ENCODE measurements around the gene PCDH12. TPM values are rescaled to one million over a fixed set of nuclear protein-coding genes. Genes with fewer than 3 reads are reported as not detected.
A peak's percentile ranks its signal among the peaks of the same experiment; 100 is the strongest.

PCDH12 gene
- total RNA-seq, 1 experiment from 2014 or later = not detected

DNA sequence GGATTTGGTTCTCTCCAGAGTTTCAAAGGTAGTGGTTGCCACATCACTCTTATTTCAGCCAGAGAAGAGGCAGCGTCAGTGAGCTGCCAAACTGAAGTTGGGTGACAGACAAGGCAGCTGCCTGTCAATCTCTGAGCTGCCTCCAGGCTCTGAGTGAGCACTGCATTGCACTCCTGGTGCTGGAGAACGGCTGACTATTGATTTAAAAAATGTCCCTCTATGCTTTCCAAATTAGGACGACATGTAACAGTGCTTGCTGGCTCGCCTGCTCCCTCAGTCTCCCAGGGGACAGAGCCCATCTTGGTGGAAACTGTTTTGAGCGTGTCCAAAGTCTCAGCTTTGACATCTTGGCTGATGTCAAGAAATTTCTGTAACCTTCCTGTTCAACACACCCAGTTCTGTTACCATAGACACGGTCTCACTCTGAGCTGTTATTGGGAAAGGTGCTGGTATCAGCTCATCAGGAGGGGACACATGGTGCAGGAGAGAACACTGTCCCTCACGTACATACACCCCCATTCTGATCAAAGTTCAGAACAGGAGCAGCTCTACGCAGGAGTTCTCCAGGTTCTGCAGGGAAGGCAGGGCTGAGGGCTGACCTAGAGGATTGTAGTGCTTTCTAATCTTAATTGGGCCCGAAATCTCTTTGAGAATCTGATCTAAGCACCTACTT lies 15.7 kb downstream of the PCDH12 start:
- Mint-ChIP-seq H3K4me3 (ENCODE audit: unreplicated experiment) (no peak overlapping the region), H3K27me3 (ENCODE audit: insufficient read depth, unreplicated experiment) (no peaks in the 10 kb centered on the region), H3K9me3 (ENCODE audit: unreplicated experiment) (no peaks in the 10 kb centered on the region), H3K4me1 (ENCODE audit: insufficient read depth, unreplicated experiment) (peaks cover 6% of the 10 kb centered on the region), H3K27ac (ENCODE audit: low read depth, unreplicated experiment) (no peak overlapping the region), H3K36me3 (ENCODE audit: insufficient read depth, unreplicated experiment) (peaks cover 38% of the 10 kb centered on the region)
- TF ChIP-seq, protein P1, sequence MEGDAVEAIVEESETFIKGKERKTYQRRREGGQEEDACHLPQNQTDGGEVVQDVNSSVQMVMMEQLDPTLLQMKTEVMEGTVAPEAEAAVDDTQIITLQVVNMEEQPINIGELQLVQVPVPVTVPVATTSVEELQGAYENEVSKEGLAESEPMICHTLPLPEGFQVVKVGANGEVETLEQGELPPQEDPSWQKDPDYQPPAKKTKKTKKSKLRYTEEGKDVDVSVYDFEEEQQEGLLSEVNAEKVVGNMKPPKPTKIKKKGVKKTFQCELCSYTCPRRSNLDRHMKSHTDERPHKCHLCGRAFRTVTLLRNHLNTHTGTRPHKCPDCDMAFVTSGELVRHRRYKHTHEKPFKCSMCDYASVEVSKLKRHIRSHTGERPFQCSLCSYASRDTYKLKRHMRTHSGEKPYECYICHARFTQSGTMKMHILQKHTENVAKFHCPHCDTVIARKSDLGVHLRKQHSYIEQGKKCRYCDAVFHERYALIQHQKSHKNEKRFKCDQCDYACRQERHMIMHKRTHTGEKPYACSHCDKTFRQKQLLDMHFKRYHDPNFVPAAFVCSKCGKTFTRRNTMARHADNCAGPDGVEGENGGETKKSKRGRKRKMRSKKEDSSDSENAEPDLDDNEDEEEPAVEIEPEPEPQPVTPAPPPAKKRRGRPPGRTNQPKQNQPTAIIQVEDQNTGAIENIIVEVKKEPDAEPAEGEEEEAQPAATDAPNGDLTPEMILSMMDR (IDR thresholded peaks at IDR 0.05; ENCODE audit: unreplicated experiment) = no peak
- intact Hi-C loops (cut with micrococcal nuclease) = no loop called here
- POLR2A ChIA-PET = interaction anchor here (1.4 to 6.8 kb wide), 4 partner anchors 19 to 292 kb away, joined by 3 to 51 read pairs (median 6); partner anchors contain the start of genes DELE1, FCHSD1 and RNF14
- BruUV-seq (replicated peaks) = no TSS peak
- CTCF ChIA-PET = interaction anchor here (0.6 to 12.8 kb wide), 8 partner anchors 16 to 1111 kb away, joined by 3 to 155 read pairs (median 4); partner anchors contain the start of gene PCDH12
- DNase-seq (ENCODE audit: unreplicated experiment) = no peak

DNA sequence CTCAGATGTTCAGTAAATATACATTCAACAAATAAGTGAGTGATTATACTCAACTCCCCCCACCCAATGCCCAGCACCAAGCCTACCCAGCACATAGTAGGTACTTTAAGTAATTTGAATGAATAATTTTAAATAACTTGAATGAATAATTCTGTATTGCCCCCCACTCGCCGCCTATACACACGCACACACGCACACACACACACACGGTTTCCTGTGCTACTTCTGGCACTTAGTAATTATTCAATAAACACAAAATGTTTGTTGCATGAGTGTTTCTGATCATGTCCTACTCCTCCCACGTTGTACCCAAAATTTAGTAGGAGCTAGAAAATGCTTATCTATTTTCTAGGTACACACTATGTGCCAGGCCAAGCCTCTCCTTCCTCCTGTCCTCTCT lies 16.2 kb downstream of the PCDH12 start:
- TF ChIP-seq, protein P1 (IDR thresholded peaks at IDR 0.05; ENCODE audit: unreplicated experiment) = no peak
- POLR2A ChIA-PET = interaction anchor here (1.4 to 6.8 kb wide), 4 partner anchors 19 to 291 kb away, joined by 3 to 51 read pairs (median 6); partner anchors contain the start of genes DELE1, FCHSD1 and RNF14
- intact Hi-C loops (cut with micrococcal nuclease) = no loop called here
- H3K27me3 Mint-ChIP-seq (ENCODE audit: insufficient read depth, unreplicated experiment) = no peaks in the 10 kb centered on the region
- peaks cover 6% of the 10 kb centered on the region for H3K4me1 Mint-ChIP-seq (ENCODE audit: insufficient read depth, unreplicated experiment)
- no peak overlapping the region for H3K27ac Mint-ChIP-seq (ENCODE audit: low read depth, unreplicated experiment)
- H3K4me3 Mint-ChIP-seq (ENCODE audit: unreplicated experiment) = no peak overlapping the region
- peaks cover 44% of the 10 kb centered on the region for H3K36me3 Mint-ChIP-seq (ENCODE audit: insufficient read depth, unreplicated experiment)
- CTCF ChIA-PET = interaction anchor here (0.8 to 12.8 kb wide), 11 partner anchors 7 to 265 kb away, joined by 3 to 155 read pairs (median 4); partner anchors contain the start of genes PCDH12 and RNF14
- no peaks in the 10 kb centered on the region for H3K9me3 Mint-ChIP-seq (ENCODE audit: unreplicated experiment)
- no peak for DNase-seq (ENCODE audit: unreplicated experiment)
- no TSS peak for BruUV-seq (replicated peaks)

DNA sequence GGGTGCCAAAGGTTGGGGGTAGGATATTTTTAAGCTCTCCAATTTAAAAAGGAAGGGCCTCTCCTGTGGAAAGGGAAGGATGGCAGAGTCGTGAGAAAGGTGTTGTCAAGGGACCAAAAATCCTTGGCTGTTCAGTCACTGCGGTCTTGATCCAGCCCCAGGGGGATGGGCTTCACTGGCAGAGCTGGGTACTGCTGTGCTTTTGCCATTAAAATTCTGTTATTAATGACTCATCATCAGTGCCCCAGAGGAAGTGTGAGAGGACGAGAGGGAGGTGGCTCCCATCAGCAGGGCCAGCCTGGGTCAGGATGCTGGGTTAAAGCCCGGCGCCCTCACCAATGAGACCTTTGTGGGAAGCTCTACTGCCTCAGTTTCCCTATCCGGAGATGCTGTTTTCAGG lies 16.7 kb downstream of the PCDH12 start:
- no peaks in the 10 kb centered on the region for H3K9me3 Mint-ChIP-seq (ENCODE audit: unreplicated experiment)
- ChIA-PET CTCF (interaction anchor here (0.6 to 12.8 kb wide), 13 partner anchors 8 to 534 kb away, joined by 3 to 155 read pairs (median 4); partner anchors contain the start of genes PCDH12 and RNF14), POLR2A (interaction anchor here (1.4 to 6.8 kb wide), 3 partner anchors 18 to 291 kb away, joined by 3 to 51 read pairs (median 14); partner anchors contain the start of genes DELE1, FCHSD1 and RNF14)
- TF ChIP-seq, protein P1 (IDR thresholded peaks at IDR 0.05; ENCODE audit: unreplicated experiment) = no peak
- no TSS peak for BruUV-seq (replicated peaks)
- DNase-seq (ENCODE audit: unreplicated experiment) = no peak
- no peak overlapping the region for H3K27ac Mint-ChIP-seq (ENCODE audit: low read depth, unreplicated experiment)
- no peak overlapping the region for H3K4me3 Mint-ChIP-seq (ENCODE audit: unreplicated experiment)
- H3K36me3 Mint-ChIP-seq (ENCODE audit: insufficient read depth, unreplicated experiment) = peaks cover 48% of the 10 kb centered on the region
- intact Hi-C loops (cut with micrococcal nuclease) = no loop called here
- peaks cover 6% of the 10 kb centered on the region for H3K4me1 Mint-ChIP-seq (ENCODE audit: insufficient read depth, unreplicated experiment)
- H3K27me3 Mint-ChIP-seq (ENCODE audit: insufficient read depth, unreplicated experiment) = no peaks in the 10 kb centered on the region

DNA sequence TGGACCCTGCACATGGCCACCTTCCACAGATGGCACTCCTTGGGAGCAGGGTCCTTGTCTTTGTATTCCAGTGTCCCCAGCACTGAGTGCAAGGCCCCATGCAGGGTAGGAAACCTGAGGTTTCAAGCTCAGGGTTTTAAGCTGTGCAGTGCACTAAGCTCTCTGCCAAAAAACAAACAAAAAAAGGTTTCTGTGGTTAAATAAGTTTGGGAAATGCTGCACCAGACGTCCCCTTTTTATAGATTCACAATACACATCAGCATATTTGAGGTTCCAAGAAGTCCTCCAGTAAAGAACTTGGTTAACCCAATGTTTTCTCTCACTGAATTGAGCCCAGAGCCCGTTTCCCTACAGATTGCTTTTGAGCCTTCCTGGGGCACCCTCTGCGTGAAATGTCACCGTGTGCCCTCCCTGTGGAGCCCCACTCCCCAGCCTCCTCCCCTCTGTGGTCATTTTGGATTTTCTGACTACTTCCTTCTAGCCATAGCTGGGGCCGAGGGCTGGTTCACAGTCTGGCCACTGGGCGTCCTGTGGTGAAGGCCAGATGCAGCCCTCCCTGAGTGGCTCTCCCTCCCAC lies 17.2 kb downstream of the PCDH12 start:
- H3K9me3 Mint-ChIP-seq (ENCODE audit: unreplicated experiment) = no peaks in the 10 kb centered on the region
- no peaks in the 10 kb centered on the region for H3K27me3 Mint-ChIP-seq (ENCODE audit: insufficient read depth, unreplicated experiment)
- POLR2A ChIA-PET = interaction anchor here (0.5 to 6.8 kb wide), 6 partner anchors 17 to 290 kb away, joined by 3 to 51 read pairs (median 6); partner anchors contain the start of genes DELE1, FCHSD1, PCDH12 and RNF14
- H3K4me1 Mint-ChIP-seq (ENCODE audit: insufficient read depth, unreplicated experiment) = peaks cover 9% of the 10 kb centered on the region
- CTCF ChIA-PET = interaction anchor here (0.6 to 12.8 kb wide), 11 partner anchors 8 to 534 kb away, joined by 3 to 155 read pairs (median 4); partner anchors contain the start of genes PCDH12 and RNF14
- TF ChIP-seq, protein P1 (IDR thresholded peaks at IDR 0.05; ENCODE audit: unreplicated experiment) = no peak
- H3K4me3 Mint-ChIP-seq (ENCODE audit: unreplicated experiment) = no peak overlapping the region
- peak overlapping the region; percentile 28 for H3K27ac Mint-ChIP-seq (ENCODE audit: low read depth, unreplicated experiment)
- DNase-seq (ENCODE audit: unreplicated experiment) = no peak
- H3K36me3 Mint-ChIP-seq (ENCODE audit: insufficient read depth, unreplicated experiment) = peaks cover 54% of the 10 kb centered on the region
- intact Hi-C loops (cut with micrococcal nuclease) = no loop called here
- BruUV-seq (replicated peaks) = no TSS peak
